OCI-LY1 (cell line): ENCODE results near the gene C12orf43.

Experiments used
- H2AFZ ChIP-seq: fragments of 200-600 bp; sonication (generic), shearing (Covaris generic); 2 replicates; pipeline ENCODE4 v1.6.0; 2014; ENCODE audit warnings: antibody characterized with exemption, mild to moderate bottlenecking, low read length
- H3F3A ChIP-seq: fragments of 200-600 bp; sonication (generic), shearing (Covaris generic); 2 replicates; pipeline ENCODE4 v1.6.0; 2014; ENCODE audit warnings: mild to moderate bottlenecking, antibody characterized with exemption, low read length, moderate library complexity; ENCODE audit not compliant: insufficient read depth
- H3K27ac ChIP-seq: fragments of 200-600 bp; sonication (generic); 2 replicates; pipeline ENCODE4 v1.5.1; 2014; ENCODE audit warnings: low read length, mixed run types, mild to moderate bottlenecking, low read depth; ENCODE audit not compliant: poor library complexity, severe bottlenecking
- H3K27me3 ChIP-seq: fragments of 200-600 bp; sonication (generic); 2 replicates; pipeline ENCODE4 v1.6.0; 2014; ENCODE audit warnings: antibody characterized with exemption, mild to moderate bottlenecking, low read length, moderate library complexity; ENCODE audit not compliant: insufficient read depth
- H3K36me3 ChIP-seq: fragments of 200-600 bp; sonication (generic); 2 replicates; pipeline ENCODE4 v1.6.1; 2014; ENCODE audit warnings: mild to moderate bottlenecking, antibody characterized with exemption, low read length, moderate library complexity, mixed read lengths; ENCODE audit not compliant: insufficient read depth
- H3K4me1 ChIP-seq: fragments of 200-600 bp; sonication (generic); 2 replicates; pipeline ENCODE4 v1.5.1; 2014; ENCODE audit warnings: mild to moderate bottlenecking, low read length, moderate library complexity; ENCODE audit not compliant: insufficient read depth, severe bottlenecking
- H3K4me2 ChIP-seq: fragments of 200-600 bp; sonication (generic), shearing (Covaris generic); 2 replicates; pipeline ENCODE4 v1.6.1; 2014; ENCODE audit warnings: low read length
- H3K4me3 ChIP-seq: fragments of 200-600 bp; sonication (generic); 2 replicates; pipeline ENCODE4 v1.5.1; 2014; ENCODE audit warnings: low read length, low read depth, mild to moderate bottlenecking, mixed read lengths; ENCODE audit not compliant: poor library complexity, severe bottlenecking
- H3K79me2 ChIP-seq: fragments of 200-600 bp; shearing (Covaris generic); 2 replicates; pipeline ENCODE4 v1.6.1; 2016; ENCODE audit warnings: mixed run types, low read length, mixed read lengths; ENCODE audit not compliant: insufficient read depth
- H3K9ac ChIP-seq: fragments of 200-600 bp; sonication (generic), shearing (Covaris generic); 2 replicates; pipeline ENCODE4 v1.6.1; 2014; ENCODE audit warnings: mild to moderate bottlenecking, low read length, mixed read lengths
- H3K9me2 ChIP-seq: fragments of 200-600 bp; sonication (generic), shearing (Covaris generic); 2 replicates; pipeline ENCODE4 v1.6.1; 2014; ENCODE audit warnings: low read depth, mild to moderate bottlenecking, low read length, mixed read lengths
- H3K9me3 ChIP-seq: fragments of 200-600 bp; shearing (Covaris generic); 2 replicates; pipeline ENCODE4 v1.6.1; 2014; ENCODE audit warnings: low read length, mixed read lengths
- H4K20me1 ChIP-seq: fragments of 200-600 bp; sonication (generic), shearing (Covaris generic); 2 replicates; pipeline ENCODE4 v1.6.0; 2016; ENCODE audit warnings: mild to moderate bottlenecking, low read length; ENCODE audit not compliant: insufficient read depth
- CTCF ChIP-seq: fragments of 200-600 bp; sonication (generic), shearing (Covaris generic); IDR thresholded peaks from 2 replicates; pipeline ENCODE4 v1.5.1; 2017; ENCODE audit warnings: mild to moderate bottlenecking, antibody characterized with exemption, low read length, moderate library complexity, mixed read lengths
- EZH2 ChIP-seq: fragments of 200-600 bp; sonication (generic), shearing (Covaris generic); IDR thresholded peaks from 2 replicates; pipeline ENCODE4 v1.8.0; 2017; ENCODE audit warnings: borderline replicate concordance, mixed run types, mild to moderate bottlenecking, antibody characterized with exemption, low read length, moderate library complexity, mixed read lengths

C12orf43 gene

GRCh38 chr12:120962532-120963020, 53.7 kb downstream of the C12orf43 start:
- H3K27me3 ChIP-seq: 0 out of 2 replicates have a peak, but pooled peaks cover 4% of the 10 kb centered on the region
- no peak overlapping the region for H2AFZ ChIP-seq
- H3F3A ChIP-seq: no peaks in the 10 kb centered on the region
- H3K4me3 ChIP-seq: no peak overlapping the region
- no peaks in the 10 kb centered on the region for H3K36me3 ChIP-seq
- no peak overlapping the region for H3K4me2 ChIP-seq
- H3K9me2 ChIP-seq: no peaks in the 10 kb centered on the region
- no peak overlapping the region for H3K9ac ChIP-seq
- H3K4me1 ChIP-seq: peaks cover 10% of the 10 kb centered on the region
- H3K79me2 ChIP-seq: no peaks in the 10 kb centered on the region
- no peaks in the 10 kb centered on the region for H3K9me3 ChIP-seq
- no peaks in the 10 kb centered on the region for H4K20me1 ChIP-seq
- TF ChIP-seq CTCF (no peak), EZH2 (no peak)
- H3K27ac ChIP-seq: no peak overlapping the region

GRCh38 chr12:120961604-120962531, 54.4 kb downstream of the C12orf43 start:
- Histone ChIP-seq H3K36me3 (no peaks in the 10 kb centered on the region), H3K79me2 (no peaks in the 10 kb centered on the region), H2AFZ (no peak overlapping the region), H3K9me3 (no peaks in the 10 kb centered on the region), H3K4me1 (peaks cover 5% of the 10 kb centered on the region), H3K4me2 (no peak overlapping the region), H3K4me3 (no peak overlapping the region), H3F3A (no peaks in the 10 kb centered on the region), H3K9me2 (no peaks in the 10 kb centered on the region), H3K27ac (no peak overlapping the region), H3K27me3 (0 out of 2 replicates have a peak, but pooled peaks cover 4% of the 10 kb centered on the region), H3K9ac (no peak overlapping the region), H4K20me1 (no peaks in the 10 kb centered on the region)
- no peak for TF ChIP-seq CTCF
- no peak for TF ChIP-seq EZH2

GRCh38 chr12:120960657-120961056, 55.6 kb downstream of the C12orf43 start:
- Histone ChIP-seq H3K4me1 (no peaks in the 10 kb centered on the region), H3K9me3 (no peaks in the 10 kb centered on the region), H3K9ac (no peak overlapping the region), H2AFZ (no peak overlapping the region), H3K4me2 (no peak overlapping the region), H3K9me2 (no peaks in the 10 kb centered on the region), H4K20me1 (no peaks in the 10 kb centered on the region), H3K79me2 (no peaks in the 10 kb centered on the region), H3K4me3 (no peak overlapping the region), H3K36me3 (no peaks in the 10 kb centered on the region), H3K27ac (no peak overlapping the region), H3K27me3 (0 out of 2 replicates have a peak, but pooled peaks cover 4% of the 10 kb centered on the region), H3F3A (no peaks in the 10 kb centered on the region)
- TF ChIP-seq EZH2: no peak
- no peak for TF ChIP-seq CTCF
